ENCODE results near the gene ZNF558.
"Not testable (repeated sequence)": the region's sequence is repeated elsewhere in the genome, so short reads cannot be mapped to it uniquely, and the experiment has no call there.

Gene ZNF558

DNA sequence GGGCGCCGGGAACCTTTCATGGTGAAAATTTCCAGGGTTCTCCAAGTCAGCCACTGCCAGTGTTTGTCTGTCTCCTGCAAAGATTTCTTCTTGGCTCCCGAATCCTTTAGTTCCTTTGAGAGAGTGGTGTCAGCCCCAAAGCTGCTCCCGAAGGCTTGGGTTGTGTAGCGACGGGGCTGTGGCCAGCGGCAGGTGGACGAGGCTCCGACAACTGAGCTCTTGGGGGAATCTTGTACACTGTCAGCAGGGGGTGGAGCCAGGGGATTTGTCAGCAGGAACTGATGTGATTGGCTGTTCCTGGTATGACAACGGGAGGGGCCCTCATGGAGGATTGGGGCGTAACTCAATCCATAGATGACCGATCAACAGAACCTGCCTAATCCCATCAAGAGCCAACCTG lies 58.5 kb downstream of the ZNF558 start:
- DNase-seq = not testable (repeated sequence)

DNA sequence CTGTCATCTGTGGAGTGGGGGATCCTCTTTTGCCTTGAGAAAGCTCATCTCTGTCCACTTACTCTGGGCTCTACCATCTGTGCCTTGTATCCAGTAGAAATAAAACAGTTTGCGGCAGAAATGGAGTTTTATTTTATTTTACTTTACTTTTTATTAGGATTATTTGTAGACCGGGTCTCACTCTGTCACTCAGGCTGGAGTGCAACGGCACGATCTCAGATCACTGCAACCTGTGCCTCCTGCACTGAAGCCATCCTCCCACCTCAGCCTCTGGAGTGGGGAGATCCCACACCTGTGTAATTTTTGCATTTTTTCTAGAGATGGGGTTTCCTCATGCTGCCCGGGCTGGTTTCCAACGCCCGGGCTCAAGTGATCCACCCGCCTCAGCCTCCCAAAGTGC lies 62.8 kb downstream of the ZNF558 start:
- not testable (repeated sequence) for DNase-seq

DNA sequence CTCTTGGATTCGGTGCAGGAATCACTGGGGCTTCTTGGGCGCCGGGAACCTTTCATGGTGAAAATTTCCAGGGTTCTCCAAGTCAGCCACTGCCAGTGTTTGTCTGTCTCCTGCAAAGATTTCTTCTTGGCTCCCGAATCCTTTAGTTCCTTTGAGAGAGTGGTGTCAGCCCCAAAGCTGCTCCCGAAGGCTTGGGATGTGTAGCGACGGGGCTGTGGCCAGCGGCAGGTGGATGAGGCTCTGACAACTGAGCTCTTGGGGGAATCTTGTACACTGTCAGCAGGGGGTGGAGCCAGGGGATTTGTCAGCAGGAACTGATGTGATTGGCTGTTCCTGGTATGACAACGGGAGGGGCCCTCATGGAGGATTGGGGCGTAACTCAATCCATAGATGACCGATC lies 64.8 kb downstream of the ZNF558 start:
- not testable (repeated sequence) for DNase-seq

Data from femur (tissue), 1 donor.